ENCODE results near the gene TSPAN18.

Gene TSPAN18

DNA sequence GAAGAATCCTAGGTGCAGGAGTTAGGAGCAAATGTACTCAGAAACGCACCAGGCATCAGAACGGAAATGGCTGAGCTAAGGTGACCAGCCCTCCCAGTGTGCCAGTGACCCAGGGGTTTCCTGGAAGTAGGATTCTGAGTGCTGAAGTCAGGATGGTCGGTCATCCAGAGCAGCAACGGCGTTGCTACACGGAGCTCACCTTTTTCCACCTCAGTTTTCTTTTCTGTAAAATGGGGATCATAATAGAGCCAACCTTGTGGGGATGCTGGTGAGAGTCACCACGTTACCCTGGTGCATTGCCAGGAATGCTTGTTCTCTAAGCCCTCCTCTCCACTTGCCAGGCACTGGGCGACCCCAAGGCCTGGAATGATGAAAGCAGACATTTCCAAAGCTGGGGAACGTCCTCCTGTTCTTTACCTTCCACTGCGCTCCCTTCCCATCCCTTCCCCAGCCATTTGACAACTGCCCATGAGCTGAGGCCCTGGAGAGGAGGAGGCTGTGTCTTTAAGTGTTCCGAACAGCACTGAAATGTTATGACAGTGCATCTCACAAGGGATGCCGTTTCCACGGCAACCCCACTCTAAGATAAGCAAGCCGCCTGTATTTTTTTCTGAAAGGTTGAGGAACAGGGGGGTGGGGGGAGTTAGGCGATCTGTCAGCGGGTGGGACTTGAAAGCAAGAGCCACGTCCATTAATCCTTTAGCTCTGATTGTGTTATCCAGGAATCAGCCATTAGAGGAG, 66.8 kb downstream of the TSPAN18 start:
- H3K9ac ChIP-seq (ENCODE audit: low read length): no peak overlapping the region
- DNase-seq: peak; percentile 80
- H3K4me3 ChIP-seq (ENCODE audit: insufficient read depth in 1 of 2, low read depth in 1 of 2, low read length in 2 of 2): no peak overlapping the region
- peaks cover 74 to 93% of the 10 kb centered on the region in 2 experiments for H3K27me3 ChIP-seq (ENCODE audit: control insufficient read depth in 1 of 2, insufficient read depth in 1 of 2, low read length in 2 of 2)
- H3K4ac ChIP-seq (ENCODE audit: low read depth in 1 of 2, low read length in 2 of 2): no peak overlapping the region
- H2BK12ac ChIP-seq (ENCODE audit: low read length in 2 of 2): no peak overlapping the region
- no peaks in the 10 kb centered on the region for H3K79me1 ChIP-seq (replicated peaks; ENCODE audit: low read length, poor library complexity, severe bottlenecking)
- 48% methylated on average over 16 of the region's 17 CpGs for WGBS
- H3K4me1 ChIP-seq (ENCODE audit: control insufficient read depth, insufficient read depth, low read depth, low read length): peaks cover 11% of the 10 kb centered on the region
- H3K9me3 ChIP-seq (ENCODE audit: control insufficient read depth, low read length): no peaks in the 10 kb centered on the region
- no peak overlapping the region for H2AK5ac ChIP-seq (ENCODE audit: low read length, severe bottlenecking)
- no peak overlapping the region for H3K23ac ChIP-seq (ENCODE audit: low read length in 2 of 2)
- H4K91ac ChIP-seq (ENCODE audit: low read length): no peak overlapping the region
- H3K18ac ChIP-seq (ENCODE audit: low read depth in 1 of 2, low read length in 2 of 2): peak overlapping the region in 1 of 2 experiments; percentile 8
- no peak overlapping the region for H2AFZ ChIP-seq (ENCODE audit: low read depth, low read length)
- H3K14ac ChIP-seq (ENCODE audit: low read length in 2 of 2): no peak overlapping the region
- no peak overlapping the region for H4K8ac ChIP-seq (ENCODE audit: low read length)
- no peak overlapping the region for H2BK15ac ChIP-seq (ENCODE audit: low read depth, poor library complexity, severe bottlenecking)
- H3K36me3 ChIP-seq (ENCODE audit: control insufficient read depth in 1 of 2, insufficient read depth in 2 of 2, low read depth in 1 of 2, low read length in 2 of 2): no peaks in the 10 kb centered on the region
- no peak overlapping the region for H2BK120ac ChIP-seq (ENCODE audit: low read depth, low read length)
- H3K4me2 ChIP-seq (ENCODE audit: low read length, poor library complexity, severe bottlenecking): no peak overlapping the region
- H3K27ac ChIP-seq (ENCODE audit: low read length, poor library complexity, severe bottlenecking): no peak overlapping the region
- no peak overlapping the region for H2BK5ac ChIP-seq (ENCODE audit: low read depth, low read length, poor library complexity, severe bottlenecking)

DNA sequence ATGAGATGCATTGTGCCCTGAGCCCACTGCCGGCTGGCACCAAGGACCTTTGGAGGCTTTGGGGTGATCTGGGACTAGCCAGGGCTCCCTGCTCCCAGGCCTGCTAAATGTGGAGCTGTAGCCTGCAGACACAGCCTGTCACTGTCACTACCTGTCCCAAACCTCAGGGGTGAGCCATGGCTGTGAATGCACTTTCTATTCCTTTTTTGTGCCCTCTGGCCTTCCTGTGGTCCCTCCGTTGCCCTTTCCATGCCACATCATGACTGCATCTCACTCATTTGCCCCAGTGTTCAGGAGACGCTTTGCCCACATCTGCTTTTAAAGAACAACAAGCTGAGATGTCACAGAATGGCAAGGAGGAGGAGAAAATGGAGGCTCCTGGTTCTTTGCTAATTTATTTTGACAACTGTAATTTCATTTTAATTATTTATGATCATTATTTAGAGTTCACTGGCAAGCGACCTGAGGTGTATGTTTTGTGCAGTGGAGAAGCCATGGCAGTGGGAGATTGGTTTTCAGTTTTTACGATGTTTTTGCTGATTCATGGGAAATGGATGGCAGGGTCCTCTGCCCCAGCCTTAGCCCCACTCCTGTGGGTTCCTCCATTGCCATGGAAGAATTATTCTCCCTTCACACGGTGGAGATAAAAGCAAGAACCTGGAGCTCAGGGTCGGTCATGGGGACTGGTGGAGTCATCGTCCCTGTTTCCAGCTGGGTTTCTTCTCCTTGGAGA, 69.2 kb downstream of the TSPAN18 start:
- no peak overlapping the region for H3K18ac ChIP-seq (ENCODE audit: low read depth in 1 of 2, low read length in 2 of 2)
- no peak for DNase-seq
- peaks cover 79 to 92% of the 10 kb centered on the region in 2 experiments for H3K27me3 ChIP-seq (ENCODE audit: control insufficient read depth in 1 of 2, insufficient read depth in 1 of 2, low read length in 2 of 2)
- peak overlapping the region; percentile 64 for H4K91ac ChIP-seq (ENCODE audit: low read length)
- no peak overlapping the region for H3K9ac ChIP-seq (ENCODE audit: low read length)
- no peak overlapping the region for H2AFZ ChIP-seq (ENCODE audit: low read depth, low read length)
- H2BK15ac ChIP-seq (ENCODE audit: low read depth, poor library complexity, severe bottlenecking): no peak overlapping the region
- 83% methylated on average over 6 of the region's 8 CpGs for WGBS
- no peak overlapping the region for H3K27ac ChIP-seq (ENCODE audit: low read length, poor library complexity, severe bottlenecking)
- no peak overlapping the region for H2AK5ac ChIP-seq (ENCODE audit: low read length, severe bottlenecking)
- H2BK12ac ChIP-seq (ENCODE audit: low read length in 2 of 2): no peak overlapping the region
- H3K36me3 ChIP-seq (ENCODE audit: control insufficient read depth in 1 of 2, insufficient read depth in 2 of 2, low read depth in 1 of 2, low read length in 2 of 2): no peaks in the 10 kb centered on the region
- H4K8ac ChIP-seq (ENCODE audit: low read length): no peak overlapping the region
- H3K4ac ChIP-seq (ENCODE audit: low read depth in 1 of 2, low read length in 2 of 2): no peak overlapping the region
- no peaks in the 10 kb centered on the region for H3K79me1 ChIP-seq (replicated peaks; ENCODE audit: low read length, poor library complexity, severe bottlenecking)
- no peak overlapping the region for H3K14ac ChIP-seq (ENCODE audit: low read length in 2 of 2)
- no peak overlapping the region for H3K4me3 ChIP-seq (ENCODE audit: insufficient read depth in 1 of 2, low read depth in 1 of 2, low read length in 2 of 2)
- H2BK5ac ChIP-seq (ENCODE audit: low read depth, low read length, poor library complexity, severe bottlenecking): no peak overlapping the region
- no peak overlapping the region for H2BK120ac ChIP-seq (ENCODE audit: low read depth, low read length)
- no peaks in the 10 kb centered on the region for H3K9me3 ChIP-seq (ENCODE audit: control insufficient read depth, low read length)
- peaks cover 1% of the 10 kb centered on the region for H3K4me1 ChIP-seq (ENCODE audit: control insufficient read depth, insufficient read depth, low read depth, low read length)
- H3K23ac ChIP-seq (ENCODE audit: low read length in 2 of 2): no peak overlapping the region
- H3K4me2 ChIP-seq (ENCODE audit: low read length, poor library complexity, severe bottlenecking): no peak overlapping the region

DNA sequence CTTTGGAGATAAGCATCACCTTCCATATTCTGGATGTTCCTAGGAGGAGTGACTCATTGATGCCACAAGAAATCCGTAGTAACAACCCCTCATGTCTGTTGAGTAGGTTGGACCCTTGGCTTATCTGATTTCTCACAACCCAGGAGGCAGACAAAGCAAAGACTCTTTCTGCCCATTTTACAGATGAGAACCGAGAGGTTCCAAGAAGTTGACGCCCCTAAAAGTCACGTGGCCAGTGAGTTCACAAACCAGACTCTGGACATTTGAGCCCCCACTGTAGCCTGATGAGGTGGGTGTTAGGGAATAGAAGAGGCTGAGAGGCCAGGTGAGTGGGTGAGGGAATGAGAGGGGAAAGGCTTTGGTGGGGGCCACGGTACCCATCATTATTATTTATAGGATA, 70.3 kb downstream of the TSPAN18 start:
- no peak overlapping the region for H3K4me2 ChIP-seq (ENCODE audit: low read length, poor library complexity, severe bottlenecking)
- H3K27ac ChIP-seq (ENCODE audit: low read length, poor library complexity, severe bottlenecking): no peak overlapping the region
- H3K9ac ChIP-seq (ENCODE audit: low read length): no peak overlapping the region
- no peak overlapping the region for H2BK15ac ChIP-seq (ENCODE audit: low read depth, poor library complexity, severe bottlenecking)
- no peak overlapping the region for H2AFZ ChIP-seq (ENCODE audit: low read depth, low read length)
- no peak overlapping the region for H3K4ac ChIP-seq (ENCODE audit: low read depth in 1 of 2, low read length in 2 of 2)
- H3K9me3 ChIP-seq (ENCODE audit: control insufficient read depth, low read length): no peaks in the 10 kb centered on the region
- no peaks in the 10 kb centered on the region for H3K79me1 ChIP-seq (replicated peaks; ENCODE audit: low read length, poor library complexity, severe bottlenecking)
- H2BK12ac ChIP-seq (ENCODE audit: low read length in 2 of 2): no peak overlapping the region
- H3K4me3 ChIP-seq (ENCODE audit: insufficient read depth in 1 of 2, low read depth in 1 of 2, low read length in 2 of 2): no peak overlapping the region
- no peak overlapping the region for H2BK120ac ChIP-seq (ENCODE audit: low read depth, low read length)
- WGBS: 87% methylated on average over 5 of the region's 5 CpGs
- no peak overlapping the region for H3K14ac ChIP-seq (ENCODE audit: low read length in 2 of 2)
- H3K23ac ChIP-seq (ENCODE audit: low read length in 2 of 2): no peak overlapping the region
- peaks cover 81 to 93% of the 10 kb centered on the region in 2 experiments for H3K27me3 ChIP-seq (ENCODE audit: control insufficient read depth in 1 of 2, insufficient read depth in 1 of 2, low read length in 2 of 2)
- no peak overlapping the region for H4K8ac ChIP-seq (ENCODE audit: low read length)
- H3K4me1 ChIP-seq (ENCODE audit: control insufficient read depth, insufficient read depth, low read depth, low read length): peaks cover 1% of the 10 kb centered on the region
- no peak for DNase-seq
- H3K18ac ChIP-seq (ENCODE audit: low read depth in 1 of 2, low read length in 2 of 2): no peak overlapping the region
- H2AK5ac ChIP-seq (ENCODE audit: low read length, severe bottlenecking): no peak overlapping the region
- no peak overlapping the region for H4K91ac ChIP-seq (ENCODE audit: low read length)
- no peaks in the 10 kb centered on the region for H3K36me3 ChIP-seq (ENCODE audit: control insufficient read depth in 1 of 2, insufficient read depth in 2 of 2, low read depth in 1 of 2, low read length in 2 of 2)
- no peak overlapping the region for H2BK5ac ChIP-seq (ENCODE audit: low read depth, low read length, poor library complexity, severe bottlenecking)

DNA sequence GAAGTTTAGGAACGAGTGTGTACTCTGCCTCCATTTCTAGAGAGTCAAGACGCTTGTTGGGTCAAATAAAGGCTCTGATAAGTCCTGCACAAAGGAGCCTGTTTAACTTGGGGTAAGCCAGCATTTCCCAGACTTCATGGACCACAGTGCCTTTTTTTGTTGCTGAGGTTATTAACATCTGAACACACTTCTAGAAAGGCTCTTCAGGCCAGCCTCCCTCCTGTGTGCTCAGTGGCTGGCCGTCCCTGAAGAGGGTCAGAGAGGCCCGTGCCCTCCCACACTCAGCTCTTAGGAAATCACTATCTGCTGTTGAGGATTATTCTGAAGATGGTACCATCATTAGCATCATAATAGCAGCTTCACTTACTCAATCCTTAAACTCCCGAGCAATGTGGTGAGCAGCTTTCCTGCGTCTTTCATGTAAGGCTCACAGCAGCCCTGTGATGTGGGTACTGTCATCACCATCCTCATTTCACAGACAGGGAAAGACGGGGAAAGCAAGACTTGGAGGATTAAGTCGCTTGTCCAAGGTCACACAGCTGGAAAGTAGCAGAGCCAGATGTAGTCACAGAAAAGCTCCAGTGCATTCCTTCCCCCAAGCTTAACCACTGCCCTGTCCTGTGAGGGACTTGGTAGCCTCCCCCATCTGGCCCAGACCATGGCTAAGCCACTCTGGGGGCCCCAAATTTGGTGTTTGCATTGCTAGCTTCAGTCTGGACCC, 71.3 kb downstream of the TSPAN18 start:
- Histone ChIP-seq H4K8ac (ENCODE audit: low read length) (no peak overlapping the region), H3K18ac (ENCODE audit: low read depth in 1 of 2, low read length in 2 of 2) (no peak overlapping the region), H2BK5ac (ENCODE audit: low read depth, low read length, poor library complexity, severe bottlenecking) (no peak overlapping the region), H3K14ac (ENCODE audit: low read length in 2 of 2) (no peak overlapping the region), H4K91ac (ENCODE audit: low read length) (no peak overlapping the region), H2BK12ac (ENCODE audit: low read length in 2 of 2) (no peak overlapping the region), H2BK120ac (ENCODE audit: low read depth, low read length) (no peak overlapping the region), H3K27me3 (ENCODE audit: control insufficient read depth in 1 of 2, insufficient read depth in 1 of 2, low read length in 2 of 2) (peaks cover 81 to 91% of the 10 kb centered on the region in 2 experiments), H3K4me1 (ENCODE audit: control insufficient read depth, insufficient read depth, low read depth, low read length) (peaks cover 1% of the 10 kb centered on the region), H3K23ac (ENCODE audit: low read length in 2 of 2) (no peak overlapping the region), H3K27ac (ENCODE audit: low read length, poor library complexity, severe bottlenecking) (no peak overlapping the region), H2AFZ (ENCODE audit: low read depth, low read length) (no peak overlapping the region), H3K9me3 (ENCODE audit: control insufficient read depth, low read length) (no peaks in the 10 kb centered on the region), H2AK5ac (ENCODE audit: low read length, severe bottlenecking) (no peak overlapping the region), H2BK15ac (ENCODE audit: low read depth, poor library complexity, severe bottlenecking) (no peak overlapping the region), H3K4me3 (ENCODE audit: insufficient read depth in 1 of 2, low read depth in 1 of 2, low read length in 2 of 2) (no peak overlapping the region), H3K9ac (ENCODE audit: low read length) (no peak overlapping the region), H3K36me3 (ENCODE audit: control insufficient read depth in 1 of 2, insufficient read depth in 2 of 2, low read depth in 1 of 2, low read length in 2 of 2) (no peaks in the 10 kb centered on the region), H3K4me2 (ENCODE audit: low read length, poor library complexity, severe bottlenecking) (no peak overlapping the region), H3K79me1 (replicated peaks; ENCODE audit: low read length, poor library complexity, severe bottlenecking) (no peaks in the 10 kb centered on the region), H3K4ac (ENCODE audit: low read depth in 1 of 2, low read length in 2 of 2) (no peak overlapping the region)
- WGBS: 46% methylated on average over 7 of the region's 8 CpGs
- peak; percentile 84 for DNase-seq

Data from mesenchymal stem cell (in vitro differentiated cells and primary cell).